H1 (cell line): ENCODE data around the gene TMEM225B. TPM values are rescaled to one million over a fixed set of nuclear protein-coding genes. Genes with fewer than 3 reads are reported as not detected.

ENCODE experiments used
- CTCF ChIA-PET: fragments of 300-600 bp; sonication (Branson Sonifier 250); formaldehyde crosslinking; loops from one replicate; lab custom pipeline; 2021; ENCODE audit not compliant: partially characterized antibody; lab: Charles Lee
- POLR2A ChIA-PET: fragments of 300-600 bp; sonication (Branson Sonifier 250); formaldehyde crosslinking; loops from one replicate; lab custom pipeline; 2021; ENCODE audit warnings: inconsistent platforms; ENCODE audit not compliant: partially characterized antibody; lab: Charles Lee
- DNase-seq, 2 experiments: peaks; one replicate each; pipeline versions ENCODE4 v3.0.0 to v3.0.0-alpha.2; 2010 to 2022; ENCODE audit warnings: low spot score in 2 of 2, low read depth in 1 of 2, mixed read lengths in 1 of 2
- FAIRE-seq: peaks from 2 replicates; lab custom pipeline; 2011; peaks lifted over from hg19 to GRCh38; lab: Jason Lieb, UNC
- H2AFZ ChIP-seq: 2 replicates; pipeline ENCODE4 v1.8.1; 2012; ENCODE audit warnings: low read length, inconsistent platforms
- H2AK5ac ChIP-seq: 2 replicates; pipeline ENCODE4 v1.6.1; 2013; ENCODE audit warnings: low read depth, low read length
- H2BK120ac ChIP-seq: replicated peaks from 2 replicates; pipeline ENCODE3; 2013; ENCODE audit warnings: low read depth, low read length, inconsistent platforms
- H2BK12ac ChIP-seq: 2 replicates; pipeline ENCODE4 v1.6.1; 2013; ENCODE audit warnings: low read depth, low read length
- H2BK15ac ChIP-seq: 2 replicates; pipeline ENCODE4 v1.6.1; 2013; ENCODE audit warnings: low read length
- H2BK20ac ChIP-seq: 2 replicates; pipeline ENCODE4 v1.6.1; 2013; ENCODE audit warnings: low read length
- H2BK5ac ChIP-seq: 2 replicates; pipeline ENCODE4 v1.6.1; 2013; ENCODE audit warnings: low read depth, low read length
- H3K14ac ChIP-seq: 2 replicates; pipeline ENCODE4 v1.6.1; 2013; ENCODE audit warnings: inconsistent platforms; ENCODE audit not compliant: insufficient read length
- H3K18ac ChIP-seq: 2 replicates; pipeline ENCODE4 v1.6.1; 2013; ENCODE audit warnings: low read length; ENCODE audit errors: extremely low read depth
- H3K23ac ChIP-seq: 2 replicates; pipeline ENCODE4 v1.6.1; 2013; ENCODE audit warnings: inconsistent platforms; ENCODE audit not compliant: insufficient read length
- H3K23me2 ChIP-seq: 2 replicates; pipeline ENCODE4 v1.6.1; 2013; ENCODE audit warnings: low read depth, low read length
- H3K27ac ChIP-seq: 2 replicates; pipeline ENCODE4 v1.6.1; 2011; ENCODE audit warnings: low read depth, low read length, inconsistent platforms
- H3K27me3 ChIP-seq, 4 experiments: replicated peaks in 1 of 4; 1 replicate in 1 of 4; 2 replicates in 3 of 4; pipeline versions ENCODE4 v1.6.1 to v1.8.1; 2011 to 2013; ENCODE audit warnings: low read length in 3 of 4, mild to moderate bottlenecking in 3 of 4, inconsistent platforms in 2 of 4, mixed read lengths in 2 of 4, moderate library complexity in 1 of 4; ENCODE audit not compliant: control insufficient read depth in 3 of 4, insufficient read depth in 3 of 4; ENCODE audit errors: extremely low read depth in 1 of 4
- H3K36me3 ChIP-seq, 4 experiments: 2 replicates each; pipeline versions ENCODE4 v1.6.1 to v1.8.1; 2011 to 2013; ENCODE audit warnings: mild to moderate bottlenecking in 4 of 4, low read length in 3 of 4, moderate library complexity in 2 of 4, control low read depth in 1 of 4, inconsistent platforms in 1 of 4; ENCODE audit not compliant: insufficient read depth in 4 of 4, control insufficient read depth in 2 of 4
- H3K4ac ChIP-seq: replicated peaks from 2 replicates; pipeline ENCODE3; 2013; ENCODE audit warnings: low read length, low read depth, mixed read lengths, inconsistent platforms; ENCODE audit not compliant: insufficient read length
- H3K4me1 ChIP-seq, 4 experiments: replicated peaks in 1 of 4; 1 replicate in 1 of 4; 2 replicates in 3 of 4; pipeline versions ENCODE4 v1.6.1 to v1.8.1; 2011 to 2013; ENCODE audit warnings: low read length in 3 of 4, inconsistent platforms in 2 of 4, mixed read lengths in 1 of 4; ENCODE audit not compliant: insufficient read depth in 4 of 4, control insufficient read depth in 3 of 4
- H3K4me2 ChIP-seq, 2 experiments: 2 replicates each; pipeline versions ENCODE4 v1.6.1 to v1.8.1; 2011 to 2013; ENCODE audit warnings: low read depth in 2 of 2, low read length in 2 of 2, control low read depth in 1 of 2, inconsistent platforms in 1 of 2, mild to moderate bottlenecking in 1 of 2; ENCODE audit not compliant: insufficient read depth in 1 of 2
- H3K4me3 ChIP-seq, 4 experiments: fragments of 200-600, 300-600 bp in 1 of 4; sonication (generic), shearing (Covaris generic), sonication (Bioruptor Twin) in 1 of 4; 2 replicates each; pipeline versions ENCODE4 v1.5.1 to v1.8.1; 2011 to 2016; ENCODE audit warnings: low read length in 4 of 4, low read depth in 3 of 4, control low read depth in 2 of 4, inconsistent platforms in 2 of 4, mild to moderate bottlenecking in 2 of 4, mixed read lengths in 1 of 4, moderate library complexity in 1 of 4; ENCODE audit not compliant: insufficient read depth in 2 of 4; ENCODE audit errors: extremely low read depth in 1 of 4
- H3K56ac ChIP-seq: replicated peaks from 2 replicates; pipeline ENCODE3; 2013; ENCODE audit warnings: low read depth, mild to moderate bottlenecking, mixed read lengths, low read length, inconsistent platforms; ENCODE audit not compliant: insufficient read length
- H3K79me1 ChIP-seq: 2 replicates; pipeline ENCODE4 v1.6.1; 2013; ENCODE audit warnings: low read depth, low read length, control low read depth
- H3K79me2 ChIP-seq, 2 experiments: 2 replicates each; pipeline versions ENCODE4 v1.6.1 to v1.8.1; 2012 to 2013; ENCODE audit warnings: low read length in 2 of 2, mild to moderate bottlenecking in 2 of 2, inconsistent platforms in 1 of 2; ENCODE audit not compliant: insufficient read depth in 2 of 2, control insufficient read depth in 1 of 2
- H3K9ac ChIP-seq, 4 experiments: replicated peaks in 1 of 4; 1 replicate in 1 of 4; 2 replicates in 3 of 4; pipeline versions ENCODE4 v1.6.1 to v1.8.1; 2011 to 2013; ENCODE audit warnings: low read depth in 3 of 4, low read length in 3 of 4, control low read depth in 2 of 4, mild to moderate bottlenecking in 2 of 4, moderate library complexity in 2 of 4, inconsistent platforms in 1 of 4; ENCODE audit errors: extremely low read depth in 1 of 4
- H3K9me3 ChIP-seq, 2 experiments: 2 replicates each; pipeline versions ENCODE4 v1.6.1 to v1.8.1; 2012 to 2013; ENCODE audit warnings: mild to moderate bottlenecking in 2 of 2, moderate library complexity in 2 of 2, control low read depth in 1 of 2, inconsistent platforms in 1 of 2, low read depth in 1 of 2, low read length in 1 of 2, mixed read lengths in 1 of 2; ENCODE audit not compliant: insufficient read depth in 2 of 2
- H4K20me1 ChIP-seq, 2 experiments: replicated peaks in 1 of 2; 2 replicates each; pipeline versions ENCODE3 to v1.8.1; 2011 to 2013; ENCODE audit warnings: inconsistent platforms in 2 of 2, low read length in 2 of 2, mild to moderate bottlenecking in 1 of 2; ENCODE audit not compliant: insufficient read depth in 2 of 2, control insufficient read depth in 1 of 2
- H4K5ac ChIP-seq: 2 replicates; pipeline ENCODE4 v1.6.1; 2013; ENCODE audit warnings: low read length, low read depth, mixed read lengths, inconsistent platforms; ENCODE audit not compliant: insufficient read length
- H4K8ac ChIP-seq: 2 replicates; pipeline ENCODE4 v1.8.0; 2013; ENCODE audit warnings: mild to moderate bottlenecking, moderate library complexity, low read length, inconsistent platforms; ENCODE audit not compliant: insufficient read depth; ENCODE audit errors: extremely low read depth
- H4K91ac ChIP-seq: replicated peaks from 2 replicates; pipeline ENCODE3; 2013; ENCODE audit warnings: low read length, mixed read lengths, inconsistent platforms; ENCODE audit not compliant: insufficient read length
- EGR1 ChIP-seq: IDR thresholded peaks from 2 replicates; pipeline ENCODE4 v1.6.1; 2011; ENCODE audit warnings: low read depth, low read length, borderline replicate concordance
- JUND ChIP-seq: IDR thresholded peaks from 2 replicates; pipeline ENCODE4 v1.6.1; 2011; ENCODE audit warnings: mild to moderate bottlenecking, improper control_type of control experiment, low read length
- RAD21 ChIP-seq, 2 experiments: IDR thresholded peaks in 1 of 2; conservative IDR thresholded peaks in 1 of 2; 2 replicates each; pipeline ENCODE4 v1.6.1; 2011; ENCODE audit warnings: low read depth in 2 of 2, low read length in 2 of 2, improper control_type of control experiment in 1 of 2, inconsistent platforms in 1 of 2, mild to moderate bottlenecking in 1 of 2, moderate library complexity in 1 of 2
- SRF ChIP-seq: IDR thresholded peaks from 2 replicates; pipeline ENCODE4 v1.6.1; 2011; ENCODE audit warnings: mild to moderate bottlenecking, low read depth, low read length, moderate library complexity
- TCF12 ChIP-seq: IDR thresholded peaks from 2 replicates; pipeline ENCODE4 v1.6.1; 2011; ENCODE audit warnings: low read depth, mild to moderate bottlenecking, low read length
- WGBS, 2 experiments: shearing (Covaris generic) in 1 of 2; methylation state at CpG; one replicate each; pipeline versions ENCODE4 v1.1.6 to v1.1.7; 2013 to 2015; ENCODE audit warnings: low lambda C conversion rate in 2 of 2, mixed read lengths in 2 of 2, inconsistent platforms in 1 of 2, low coverage in 1 of 2, missing lambda C conversion rate in 1 of 2; ENCODE audit not compliant: insufficient replicate concordance in 2 of 2, insufficient coverage in 1 of 2, insufficient read length in 1 of 2; ENCODE audit errors: extremely low coverage in 1 of 2, missing lambda C conversion rate in 1 of 2; 5-methylcytosine and 5-hydroxymethylcytosine counted together
- polyA plus RNA-seq, 7 experiments: library from polyadenylated mRNA; depleted of rRNA in 3 of 7; stranded (reverse) in 5 of 7; unstranded in 2 of 7; fragments of >200 nt in 5 of 7; fragments of 200-250 nt in 2 of 7; gene quantifications; 1 replicate in 5 of 7; 2 replicates in 1 of 7; 4 replicates in 1 of 7; pipeline versions ENCODE4 v1.2.1 to v1.2.3, GENCODE V29; 2011 to 2013; ENCODE audit warnings: missing spikeins in 2 of 7, mixed read lengths in 2 of 7
- total RNA-seq: library from RNA; stranded (reverse); fragmentation: NEBNext Ultra II Directional; extraction: Animal tissue kit (Norgen Biotek cat#: 25700); gene quantifications from 2 replicates; pipeline ENCODE4 v1.2.1, GENCODE V29; 2021

TMEM225B gene
- total and polyA plus RNA-seq, 2 of the 8 experiments (the other 6 are each of a cell fraction or from before 2014, with no cell fraction given): 0.68 TPM; not detected in 1

GRCh38 chr7:99573257-99573656, 24.8 kb upstream of the TMEM225B start:
- Histone ChIP-seq H2BK20ac (no peak overlapping the region), H3K27me3 (no peaks in the 10 kb centered on the region), H3K23me2 (no peaks in the 10 kb centered on the region), H3K18ac (no peak overlapping the region), H2BK120ac (no peak overlapping the region), H3K4me3 (no peak overlapping the region), H4K8ac (no peak overlapping the region), H4K5ac (no peak overlapping the region)
- DNase-seq: no peak
- TF ChIP-seq RAD21 (IDR thresholded peaks at IDR 0.05 in 1 of 2, conservative IDR thresholded peaks at IDR 0.05 in 1 of 2; ENCODE audit: low read depth in 2 of 2, low read length in 2 of 2) (no peak), EGR1 (no peak), TCF12 (no peak), SRF (no peak), JUND (no peak)
- TF ChIP-seq, all 59 proteins: peak for 0
- peaks cover 0 to 6% (median 2%) of the 10 kb centered on the region in 4 experiments; a peak in 1 of 7 replicates for H3K4me1 ChIP-seq
- no peak overlapping the region for H3K14ac ChIP-seq
- no peak for FAIRE-seq
- H3K23ac ChIP-seq: no peak overlapping the region
- no peak overlapping the region for H2AFZ ChIP-seq
- 82% methylated on average over 1 of the region's 1 CpG; no CpG with 5 or more reads in 1 of the 2 experiments for WGBS, 2 experiments
- H3K56ac ChIP-seq: no peak overlapping the region
- H2AK5ac ChIP-seq: no peak overlapping the region
- CTCF ChIA-PET: interaction anchor here (1.4 kb wide), 1 partner anchor 32 kb away, joined by 3 read pairs; no protein-coding TSS in a partner anchor
- peaks cover 2 to 39% (median 20%) of the 10 kb centered on the region in 4 experiments; a peak in 7 of 8 replicates for H3K36me3 ChIP-seq
- H3K4me2 ChIP-seq: no peak overlapping the region
- H4K91ac ChIP-seq: no peak overlapping the region
- POLR2A ChIA-PET: interaction anchor here (0.9 to 2.4 kb wide), 3 partner anchors 10 to 43 kb away, joined by 3 to 9 read pairs (median 4); partner anchors contain the start of gene ZSCAN25
- no peak overlapping the region for H2BK15ac ChIP-seq
- H3K4ac ChIP-seq: no peak overlapping the region
- no peak overlapping the region for H2BK5ac ChIP-seq
- no peak overlapping the region for H2BK12ac ChIP-seq
- H3K27ac ChIP-seq: no peak overlapping the region
- H3K79me2 ChIP-seq: peaks cover 0 to 4% of the 10 kb centered on the region in 2 experiments; a peak in 1 of 4 replicates
- H3K79me1 ChIP-seq: no peaks in the 10 kb centered on the region
- no peak overlapping the region for H3K9ac ChIP-seq
- H3K9me3 ChIP-seq: no peaks in the 10 kb centered on the region
- peaks cover 0 to 2% of the 10 kb centered on the region in 2 experiments for H4K20me1 ChIP-seq
